K562 (cell line): ENCODE measurements around the gene CLASP2. TPM values are rescaled to one million over a fixed set of nuclear protein-coding genes. Genes with fewer than 3 reads are reported as not detected.

Experiments used
- BRF2 ChIP-seq: IDR thresholded peaks from 3 replicates; pipeline ENCODE4 v1.6.1; 2011; ENCODE audit warnings: borderline replicate concordance, mild to moderate bottlenecking; ENCODE audit not compliant: insufficient read length, insufficient read depth
- CEBPB ChIP-seq: fragments of 450-650 bp; IDR thresholded peaks from 2 replicates; pipeline ENCODE4 v1.6.1; 2016; ENCODE audit warnings: missing genetic modification characterization, missing compliant biosample characterization
- ELF4 ChIP-seq: fragments of 450-650 bp; formaldehyde crosslinking; IDR thresholded peaks from 2 replicates; pipeline ENCODE4 v1.4.0; 2022; ENCODE audit warnings: missing genetic modification characterization
- ETS2 ChIP-seq: IDR thresholded peaks from 2 replicates; pipeline ENCODE4 v1.6.1; 2016; ENCODE audit warnings: borderline replicate concordance, missing genetic modification characterization, mild to moderate bottlenecking, moderate library complexity, missing compliant biosample characterization; ENCODE audit not compliant: poor library complexity, severe bottlenecking
- HMBOX1 ChIP-seq: sonication (generic); IDR thresholded peaks from 2 replicates; pipeline ENCODE4 v1.6.1; 2016
- ILK ChIP-seq: fragments of 450-650 bp; IDR thresholded peaks from 2 replicates; pipeline ENCODE4 v1.6.1; 2016; ENCODE audit warnings: missing genetic modification characterization, low read depth, mild to moderate bottlenecking, missing compliant biosample characterization, moderate library complexity, borderline replicate concordance
- POLR2AphosphoS2 ChIP-seq: IDR thresholded peaks from 2 replicates; pipeline ENCODE4 v1.6.1; 2012; ENCODE audit warnings: low read length, improper control_type of control experiment
- PPARD ChIP-seq: fragments of 250-450 bp; sonication (Bioruptor Pico); IDR thresholded peaks from 2 replicates; pipeline ENCODE4 v1.8.0; 2022; ENCODE audit warnings: inconsistent platforms, mild to moderate bottlenecking, moderate library complexity
- RB1 ChIP-seq: fragments of 450-650 bp; IDR thresholded peaks from 2 replicates; pipeline ENCODE4 v1.6.1; 2017; ENCODE audit warnings: low read depth, mild to moderate bottlenecking
- SMAD4 ChIP-seq: fragments of 250-450 bp; sonication (Bioruptor Pico); conservative IDR thresholded peaks from 2 replicates; pipeline ENCODE4 v1.8.0; 2021; ENCODE audit warnings: inconsistent platforms, mild to moderate bottlenecking, moderate library complexity
- SMARCA4 ChIP-seq: fragments of 450-650 bp; IDR thresholded peaks from 2 replicates; pipeline ENCODE4 v1.6.1; 2016
- TCF7L2 ChIP-seq: fragments of 150-350 bp; IDR thresholded peaks from 2 replicates; pipeline ENCODE4 v1.6.1; 2016; ENCODE audit warnings: low read depth, mild to moderate bottlenecking, low read length, moderate library complexity
- THRAP3 ChIP-seq: fragments of 450-650 bp; IDR thresholded peaks from 2 replicates; pipeline ENCODE4 v1.6.1; 2016; ENCODE audit warnings: mild to moderate bottlenecking, inconsistent platforms, borderline replicate concordance
- ZNF165 ChIP-seq: fragments of 250-450 bp; sonication (Bioruptor Pico); IDR thresholded peaks from 2 replicates; pipeline ENCODE4 v1.4.0; 2020; ENCODE audit warnings: borderline replicate concordance
- ZNF224 ChIP-seq: sonication (generic); formaldehyde crosslinking; IDR thresholded peaks from 2 replicates; pipeline ENCODE4 v1.8.0; 2022; ENCODE audit warnings: mild to moderate bottlenecking, missing genetic modification reagents
- polyA plus RNA-seq, 8 experiments: library from polyadenylated mRNA; depleted of rRNA in 4 of 8; stranded (reverse) in 5 of 8; unstranded in 3 of 8; fragments of >200 nt; fragmentation: Nextera tagmentation in 2 of 8; fragmentation: Illumina TruSeq in 1 of 8; extraction: Ambion mirVana in 2 of 8; extraction: Trizol in 1 of 8; gene quantifications; 2 replicates each; pipeline versions ENCODE4 v1.2.1 to v1.2.3, GENCODE V29; 2011 to 2014; ENCODE audit warnings: inconsistent platforms in 1 of 8, missing spikeins in 1 of 8
- total RNA-seq, 7 experiments: library from RNA; depleted of rRNA in 6 of 7; stranded (reverse); fragments of >200 nt in 6 of 7; fragmentation: Illumina TruSeq in 2 of 7; extraction: Trizol in 2 of 7; gene quantifications; 2 replicates each; pipeline versions ENCODE4 v1.2.1 to v1.2.3, GENCODE V29; 2011 to 2021; ENCODE audit warnings: low replicate concordance in 1 of 7
- TF ChIP-seq, protein P1 (sequence below): sonication (generic); formaldehyde crosslinking; IDR thresholded peaks from 2 replicates; pipeline ENCODE4 v1.8.0; 2023; ENCODE audit warnings: missing genetic modification reagents, mild to moderate bottlenecking, borderline replicate concordance
- TF ChIP-seq, protein P2 (sequence below): fragments of 450-650 bp; IDR thresholded peaks from 2 replicates; pipeline ENCODE4 v1.6.1; 2016; ENCODE audit warnings: antibody characterized with exemption
- TF ChIP-seq, protein P3 (sequence below): sonication (generic); formaldehyde crosslinking; IDR thresholded peaks from 2 replicates; pipeline ENCODE4 v1.8.1; 2023; ENCODE audit warnings: mild to moderate bottlenecking, missing genetic modification reagents, moderate library complexity

The CLASP2 gene
- total and polyA plus RNA-seq, 9 of the 15 experiments (the other 6 are each of a cell fraction or from before 2014, with no cell fraction given) = 13.5 to 107 (median 71.8) TPM

- TF ChIP-seq, protein P1, sequence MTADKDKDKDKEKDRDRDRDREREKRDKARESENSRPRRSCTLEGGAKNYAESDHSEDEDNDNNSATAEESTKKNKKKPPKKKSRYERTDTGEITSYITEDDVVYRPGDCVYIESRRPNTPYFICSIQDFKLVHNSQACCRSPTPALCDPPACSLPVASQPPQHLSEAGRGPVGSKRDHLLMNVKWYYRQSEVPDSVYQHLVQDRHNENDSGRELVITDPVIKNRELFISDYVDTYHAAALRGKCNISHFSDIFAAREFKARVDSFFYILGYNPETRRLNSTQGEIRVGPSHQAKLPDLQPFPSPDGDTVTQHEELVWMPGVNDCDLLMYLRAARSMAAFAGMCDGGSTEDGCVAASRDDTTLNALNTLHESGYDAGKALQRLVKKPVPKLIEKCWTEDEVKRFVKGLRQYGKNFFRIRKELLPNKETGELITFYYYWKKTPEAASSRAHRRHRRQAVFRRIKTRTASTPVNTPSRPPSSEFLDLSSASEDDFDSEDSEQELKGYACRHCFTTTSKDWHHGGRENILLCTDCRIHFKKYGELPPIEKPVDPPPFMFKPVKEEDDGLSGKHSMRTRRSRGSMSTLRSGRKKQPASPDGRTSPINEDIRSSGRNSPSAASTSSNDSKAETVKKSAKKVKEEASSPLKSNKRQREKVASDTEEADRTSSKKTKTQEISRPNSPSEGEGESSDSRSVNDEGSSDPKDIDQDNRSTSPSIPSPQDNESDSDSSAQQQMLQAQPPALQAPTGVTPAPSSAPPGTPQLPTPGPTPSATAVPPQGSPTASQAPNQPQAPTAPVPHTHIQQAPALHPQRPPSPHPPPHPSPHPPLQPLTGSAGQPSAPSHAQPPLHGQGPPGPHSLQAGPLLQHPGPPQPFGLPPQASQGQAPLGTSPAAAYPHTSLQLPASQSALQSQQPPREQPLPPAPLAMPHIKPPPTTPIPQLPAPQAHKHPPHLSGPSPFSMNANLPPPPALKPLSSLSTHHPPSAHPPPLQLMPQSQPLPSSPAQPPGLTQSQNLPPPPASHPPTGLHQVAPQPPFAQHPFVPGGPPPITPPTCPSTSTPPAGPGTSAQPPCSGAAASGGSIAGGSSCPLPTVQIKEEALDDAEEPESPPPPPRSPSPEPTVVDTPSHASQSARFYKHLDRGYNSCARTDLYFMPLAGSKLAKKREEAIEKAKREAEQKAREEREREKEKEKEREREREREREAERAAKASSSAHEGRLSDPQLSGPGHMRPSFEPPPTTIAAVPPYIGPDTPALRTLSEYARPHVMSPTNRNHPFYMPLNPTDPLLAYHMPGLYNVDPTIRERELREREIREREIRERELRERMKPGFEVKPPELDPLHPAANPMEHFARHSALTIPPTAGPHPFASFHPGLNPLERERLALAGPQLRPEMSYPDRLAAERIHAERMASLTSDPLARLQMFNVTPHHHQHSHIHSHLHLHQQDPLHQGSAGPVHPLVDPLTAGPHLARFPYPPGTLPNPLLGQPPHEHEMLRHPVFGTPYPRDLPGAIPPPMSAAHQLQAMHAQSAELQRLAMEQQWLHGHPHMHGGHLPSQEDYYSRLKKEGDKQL (CRISPR knock-in tag) = no peak; the same call in 1 of the 2 replicates
- TF ChIP-seq ELF4 = no peak
- TF ChIP-seq, protein P2, sequence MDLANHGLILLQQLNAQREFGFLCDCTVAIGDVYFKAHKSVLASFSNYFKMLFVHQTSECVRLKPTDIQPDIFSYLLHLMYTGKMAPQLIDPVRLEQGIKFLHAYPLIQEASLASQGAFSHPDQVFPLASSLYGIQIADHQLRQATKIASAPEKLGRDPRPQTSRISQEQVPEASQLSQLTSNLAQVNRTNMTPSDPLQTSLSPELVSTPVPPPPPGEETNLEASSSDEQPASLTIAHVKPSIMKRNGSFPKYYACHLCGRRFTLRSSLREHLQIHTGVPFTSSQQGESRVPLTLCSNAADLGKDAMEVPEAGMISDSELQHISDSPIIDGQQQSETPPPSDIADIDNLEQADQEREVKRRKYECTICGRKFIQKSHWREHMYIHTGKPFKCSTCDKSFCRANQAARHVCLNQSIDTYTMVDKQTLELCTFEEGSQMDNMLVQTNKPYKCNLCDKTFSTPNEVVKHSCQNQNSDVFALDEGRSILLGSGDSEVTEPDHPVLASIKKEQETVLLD = no peak
- no peak for TF ChIP-seq HMBOX1
- TF ChIP-seq ETS2 (tag) = no peak
- 0 out of 2 replicates have a peak, but pooled peaks have one; percentile 34 for TF ChIP-seq SMARCA4
- TF ChIP-seq, protein P3, sequence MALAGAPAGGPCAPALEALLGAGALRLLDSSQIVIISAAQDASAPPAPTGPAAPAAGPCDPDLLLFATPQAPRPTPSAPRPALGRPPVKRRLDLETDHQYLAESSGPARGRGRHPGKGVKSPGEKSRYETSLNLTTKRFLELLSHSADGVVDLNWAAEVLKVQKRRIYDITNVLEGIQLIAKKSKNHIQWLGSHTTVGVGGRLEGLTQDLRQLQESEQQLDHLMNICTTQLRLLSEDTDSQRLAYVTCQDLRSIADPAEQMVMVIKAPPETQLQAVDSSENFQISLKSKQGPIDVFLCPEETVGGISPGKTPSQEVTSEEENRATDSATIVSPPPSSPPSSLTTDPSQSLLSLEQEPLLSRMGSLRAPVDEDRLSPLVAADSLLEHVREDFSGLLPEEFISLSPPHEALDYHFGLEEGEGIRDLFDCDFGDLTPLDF = peak; percentile 74; the same call in 1 of the 2 replicates
- no peak for TF ChIP-seq TCF7L2
- TF ChIP-seq CEBPB (tag) = peak; percentile 52; the same call in 1 of the 2 replicates
- TF ChIP-seq RB1 = no peak
- no peak for TF ChIP-seq ZNF165 (CRISPR knock-in tag)
- no peak for TF ChIP-seq PPARD
- TF ChIP-seq THRAP3 = no peak
- TF ChIP-seq BRF2 = no peak
- no peak for TF ChIP-seq SMAD4 (CRISPR knock-in tag)
- no peak for TF ChIP-seq ILK (tag)
- TF ChIP-seq POLR2AphosphoS2 = no peak
- 0 out of 2 replicates have a peak, but pooled peaks have one; percentile 20 for TF ChIP-seq ZNF224 (CRISPR knock-in tag)
These were observed 513 bp downstream of the CLASP2 start (continued) for GRCh38 chr3:33717616-33717865.
